Measurements from ENCODE around the gene HCFC2.

DNA sequence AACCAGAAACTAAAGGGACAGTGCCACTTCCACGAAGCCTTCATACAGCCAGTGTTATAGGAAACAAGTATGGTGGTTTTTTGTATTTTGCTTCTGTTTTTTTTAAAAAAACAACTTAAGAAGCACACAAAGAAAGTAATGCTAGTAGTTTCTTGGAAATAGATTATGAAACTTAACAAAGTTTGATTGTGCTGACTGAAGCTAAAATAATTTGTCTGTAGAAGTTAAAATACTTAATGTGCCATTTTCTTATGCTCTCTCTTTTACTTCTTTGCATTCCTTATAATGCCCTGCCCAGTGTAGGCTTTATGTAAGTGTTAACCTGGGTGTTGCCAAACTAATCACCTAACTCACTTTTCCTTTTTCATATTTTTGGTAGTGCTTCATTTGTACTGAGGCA, 16.4 kb downstream of the HCFC2 start:
- TF ChIP-seq POLR2A (IDR thresholded peaks at IDR 0.05) = no peak
- TF ChIP-seq, protein P1, sequence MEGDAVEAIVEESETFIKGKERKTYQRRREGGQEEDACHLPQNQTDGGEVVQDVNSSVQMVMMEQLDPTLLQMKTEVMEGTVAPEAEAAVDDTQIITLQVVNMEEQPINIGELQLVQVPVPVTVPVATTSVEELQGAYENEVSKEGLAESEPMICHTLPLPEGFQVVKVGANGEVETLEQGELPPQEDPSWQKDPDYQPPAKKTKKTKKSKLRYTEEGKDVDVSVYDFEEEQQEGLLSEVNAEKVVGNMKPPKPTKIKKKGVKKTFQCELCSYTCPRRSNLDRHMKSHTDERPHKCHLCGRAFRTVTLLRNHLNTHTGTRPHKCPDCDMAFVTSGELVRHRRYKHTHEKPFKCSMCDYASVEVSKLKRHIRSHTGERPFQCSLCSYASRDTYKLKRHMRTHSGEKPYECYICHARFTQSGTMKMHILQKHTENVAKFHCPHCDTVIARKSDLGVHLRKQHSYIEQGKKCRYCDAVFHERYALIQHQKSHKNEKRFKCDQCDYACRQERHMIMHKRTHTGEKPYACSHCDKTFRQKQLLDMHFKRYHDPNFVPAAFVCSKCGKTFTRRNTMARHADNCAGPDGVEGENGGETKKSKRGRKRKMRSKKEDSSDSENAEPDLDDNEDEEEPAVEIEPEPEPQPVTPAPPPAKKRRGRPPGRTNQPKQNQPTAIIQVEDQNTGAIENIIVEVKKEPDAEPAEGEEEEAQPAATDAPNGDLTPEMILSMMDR (IDR thresholded peaks at IDR 0.05) = no peak
